Activated CD8-positive, alpha-beta memory T cell treated with anti-CD3 and anti-CD28 coated beads for 4 hours (primary cell): ENCODE measurements around the gene IL25.
"Not testable (repeated sequence)": the region's sequence is repeated elsewhere in the genome, so short reads cannot be mapped to it uniquely, and the experiment has no call there.

Experiments used
- DNase-seq, 2 donors: peaks; one replicate each; pipeline ENCODE4 v3.0.0-alpha.2; 2020; ENCODE audit warnings: low read depth in 2 of 2

The IL25 gene

GRCh38 chr14:23375527-23376251 is 3.1 kb downstream of the IL25 start:
- DNase-seq: no peak

GRCh38 chr14:23376482-23377197 is 4.0 kb downstream of the IL25 start, which contains the start of gene CMTM5:
TSS of gene CMTM5 (plus strand) at chr14:23377046. CDS start at chr14:23377252, 206 bp downstream.
- no peak for DNase-seq

GRCh38 chr14:23377198-23377550 is 4.6 kb downstream of the IL25 start:
- no peak for DNase-seq

- DNase-seq: no peak
Measured at GRCh38 chr14:23377573-23378563, 5.3 kb downstream of the IL25 start.

- DNase-seq: no peak
Measured at GRCh38 chr14:23378612-23379220, 6.1 kb downstream of the IL25 start.

- peak; percentile 29 to 30 for DNase-seq
Measured at GRCh38 chr14:23379366-23380196, 7.0 kb downstream of the IL25 start.

GRCh38 chr14:23380197-23380914 is 7.7 kb downstream of the IL25 start:
- DNase-seq: no peak

- DNase-seq: no peak
Measured at GRCh38 chr14:23380976-23381375, 8.4 kb downstream of the IL25 start.

- DNase-seq: no peak
Measured at GRCh38 chr14:23381871-23382270, 9.3 kb downstream of the IL25 start.

GRCh38 chr14:23382276-23382675 is 9.7 kb downstream of the IL25 start:
- no peak for DNase-seq

- DNase-seq: no peak
Measured at GRCh38 chr14:23382731-23383440, 10.3 kb downstream of the IL25 start.

- no peak for DNase-seq
Measured at GRCh38 chr14:23384364-23385080, 11.9 kb downstream of the IL25 start.

- no peak for DNase-seq
Measured at GRCh38 chr14:23385244-23385641, 12.6 kb downstream of the IL25 start.

- DNase-seq: no peak
Measured at GRCh38 chr14:23385642-23386265, 13.1 kb downstream of the IL25 start.

GRCh38 chr14:23386266-23386657 is 13.7 kb downstream of the IL25 start:
- DNase-seq: not testable (repeated sequence)

- DNase-seq: no peak
Measured at GRCh38 chr14:23386999-23387398, 14.4 kb downstream of the IL25 start.

- DNase-seq: no peak
Measured at GRCh38 chr14:23387916-23388882, 15.6 kb downstream of the IL25 start.
